Mesenchymal stem cell (in vitro differentiated cells and primary cell): ENCODE results near the gene MED8.

Source experiments
- DNase-seq: peaks from one replicate; pipeline ENCODE4 v3.0.0-alpha.2; 2013
- H2AFZ ChIP-seq: one replicate; pipeline ENCODE4 v1.6.1; 2013; ENCODE audit warnings: low read depth, mild to moderate bottlenecking, control low read depth, inconsistent platforms, low read length, moderate library complexity
- H2AK5ac ChIP-seq: 2 replicates; pipeline ENCODE4 v1.6.1; 2013; ENCODE audit warnings: low read length, moderate library complexity, mild to moderate bottlenecking, inconsistent platforms; ENCODE audit not compliant: severe bottlenecking
- H2BK120ac ChIP-seq: one replicate; pipeline ENCODE4 v1.6.1; 2013; ENCODE audit warnings: low read depth, mild to moderate bottlenecking, inconsistent platforms, low read length, moderate library complexity
- H2BK12ac ChIP-seq, 2 experiments: one replicate each; pipeline ENCODE4 v1.6.1; 2013; ENCODE audit warnings: inconsistent platforms in 2 of 2, low read length in 2 of 2, mild to moderate bottlenecking in 2 of 2, moderate library complexity in 2 of 2, control low read depth in 1 of 2
- H2BK15ac ChIP-seq: one replicate; pipeline ENCODE4 v1.6.1; 2013; ENCODE audit warnings: mild to moderate bottlenecking, low read depth, inconsistent platforms; ENCODE audit not compliant: poor library complexity, severe bottlenecking
- H2BK5ac ChIP-seq: 2 replicates; pipeline ENCODE4 v1.6.1; 2013; ENCODE audit warnings: low read depth, mild to moderate bottlenecking, low read length, control low read depth, inconsistent platforms; ENCODE audit not compliant: poor library complexity, severe bottlenecking
- H3K14ac ChIP-seq, 2 experiments: one replicate each; pipeline ENCODE4 v1.6.1; 2013; ENCODE audit warnings: inconsistent platforms in 2 of 2, low read length in 2 of 2, control low read depth in 1 of 2, mild to moderate bottlenecking in 1 of 2, moderate library complexity in 1 of 2
- H3K18ac ChIP-seq, 2 experiments: one replicate each; pipeline ENCODE4 v1.6.1; 2013; ENCODE audit warnings: inconsistent platforms in 2 of 2, low read length in 2 of 2, control low read depth in 1 of 2, low read depth in 1 of 2, mild to moderate bottlenecking in 1 of 2
- H3K23ac ChIP-seq, 2 experiments: one replicate each; pipeline ENCODE4 v1.6.1; 2013; ENCODE audit warnings: inconsistent platforms in 2 of 2, low read length in 2 of 2, mild to moderate bottlenecking in 2 of 2, moderate library complexity in 2 of 2, control low read depth in 1 of 2
- H3K27ac ChIP-seq: 2 replicates; pipeline ENCODE4 v1.5.1; 2013; ENCODE audit warnings: mild to moderate bottlenecking, moderate library complexity, low read length, control low read depth, inconsistent platforms; ENCODE audit not compliant: poor library complexity, severe bottlenecking
- H3K27me3 ChIP-seq, 2 experiments: 2 replicates each; pipeline versions ENCODE4 v1.6.1 to v1.7.0; 2013; ENCODE audit warnings: low read length in 2 of 2, mild to moderate bottlenecking in 2 of 2, moderate library complexity in 2 of 2, control low read depth in 1 of 2, inconsistent platforms in 1 of 2; ENCODE audit not compliant: control insufficient read depth in 1 of 2, insufficient read depth in 1 of 2
- H3K36me3 ChIP-seq, 2 experiments: 2 replicates each; pipeline versions ENCODE4 v1.6.1 to v1.7.0; 2013; ENCODE audit warnings: low read length in 2 of 2, control low read depth in 1 of 2, inconsistent platforms in 1 of 2, low read depth in 1 of 2, mild to moderate bottlenecking in 1 of 2; ENCODE audit not compliant: insufficient read depth in 2 of 2, control insufficient read depth in 1 of 2
- H3K4ac ChIP-seq, 2 experiments: one replicate each; pipeline ENCODE4 v1.6.1; 2013; ENCODE audit warnings: inconsistent platforms in 2 of 2, low read length in 2 of 2, mild to moderate bottlenecking in 2 of 2, moderate library complexity in 2 of 2, control low read depth in 1 of 2, low read depth in 1 of 2
- H3K4me1 ChIP-seq: 2 replicates; pipeline ENCODE4 v1.6.1; 2013; ENCODE audit warnings: low read depth, low read length, control low read depth; ENCODE audit not compliant: control insufficient read depth, insufficient read depth
- H3K4me2 ChIP-seq: 2 replicates; pipeline ENCODE4 v1.6.1; 2013; ENCODE audit warnings: low read length, mild to moderate bottlenecking, inconsistent platforms; ENCODE audit not compliant: poor library complexity, severe bottlenecking
- H3K4me3 ChIP-seq, 2 experiments: 2 replicates each; pipeline versions ENCODE4 v1.5.1 to v1.7.0; 2013; ENCODE audit warnings: low read length in 2 of 2, mild to moderate bottlenecking in 2 of 2, control low read depth in 1 of 2, low read depth in 1 of 2; ENCODE audit not compliant: insufficient read depth in 1 of 2
- H3K79me1 ChIP-seq: replicated peaks from 2 replicates; pipeline ENCODE4 v1.6.1; 2013; ENCODE audit warnings: mild to moderate bottlenecking, control low read depth, low read length, inconsistent platforms; ENCODE audit not compliant: poor library complexity, severe bottlenecking
- H3K9ac ChIP-seq: 2 replicates; pipeline ENCODE4 v1.7.0; 2013; ENCODE audit warnings: mild to moderate bottlenecking, low read length, moderate library complexity
- H3K9me3 ChIP-seq: 2 replicates; pipeline ENCODE4 v1.7.0; 2013; ENCODE audit warnings: mild to moderate bottlenecking, low read length; ENCODE audit not compliant: control insufficient read depth
- H4K8ac ChIP-seq: one replicate; pipeline ENCODE4 v1.6.1; 2013; ENCODE audit warnings: inconsistent platforms, mild to moderate bottlenecking, low read length, moderate library complexity
- H4K91ac ChIP-seq: one replicate; pipeline ENCODE4 v1.6.1; 2013; ENCODE audit warnings: mild to moderate bottlenecking, low read length, inconsistent platforms
- WGBS: methylation state at CpG from one replicate; pipeline ENCODE4 v1.1.7; 2013; ENCODE audit warnings: mixed read lengths; 5-methylcytosine and 5-hydroxymethylcytosine counted together

Gene MED8

DNA sequence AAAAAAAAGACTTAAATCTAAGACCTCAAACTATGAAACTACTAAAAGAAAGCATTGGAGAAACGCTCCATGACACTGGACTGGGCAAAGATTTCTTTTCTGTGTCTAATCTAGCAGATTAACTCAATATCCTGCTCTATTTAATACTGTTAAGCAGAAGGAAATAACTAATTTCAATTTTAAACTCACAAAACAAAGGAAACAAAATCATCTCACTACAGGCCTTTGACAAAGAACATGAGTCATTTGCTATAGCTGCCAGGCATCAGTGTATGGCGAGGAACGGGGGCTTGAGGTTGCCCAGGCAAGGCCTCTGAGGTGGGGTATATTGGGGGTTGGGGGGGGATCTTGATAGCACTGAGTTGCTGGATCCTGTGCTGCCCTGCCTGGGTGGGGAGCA, 21.0 kb upstream of the MED8 start:
- WGBS, result 97% methylated on average over 3 of the region's 3 CpGs
- no peak overlapping the region for H3K4me2 ChIP-seq

DNA sequence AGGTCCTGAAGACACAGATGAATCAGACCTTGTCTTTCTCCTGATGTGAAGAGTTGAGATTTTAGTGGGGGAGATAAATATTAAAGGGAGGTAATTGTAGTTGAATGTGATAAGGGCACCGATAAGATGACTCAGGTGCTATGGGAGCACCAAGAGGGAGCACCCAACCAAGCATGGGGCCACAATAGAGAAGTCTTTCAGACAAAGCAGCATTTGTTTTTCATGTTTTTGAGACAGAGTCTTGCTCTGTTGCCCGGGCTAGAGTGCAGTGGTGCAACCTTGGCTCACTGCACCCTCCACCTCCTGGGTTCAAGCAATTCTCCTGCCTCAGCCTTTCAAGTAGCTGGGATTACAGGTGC, 16.3 kb upstream of the MED8 start:
- no peak overlapping the region for H3K4me2 ChIP-seq
- DNase-seq, result no peak
- peaks cover 36% of the 10 kb centered on the region for H3K79me1 ChIP-seq
- no peak overlapping the region for H3K27ac ChIP-seq
- H3K18ac ChIP-seq, result no peak overlapping the region
- H3K4me3 ChIP-seq, result no peak overlapping the region
- no peak overlapping the region for H2BK5ac ChIP-seq
- no peak overlapping the region for H4K8ac ChIP-seq
- 97% methylated on average over 2 of the region's 2 CpGs for WGBS
- H3K9me3 ChIP-seq, result no peaks in the 10 kb centered on the region
- H2AFZ ChIP-seq, result no peak overlapping the region
- no peaks in the 10 kb centered on the region for H3K4me1 ChIP-seq
- H3K36me3 ChIP-seq, result peaks cover 32 to 81% of the 10 kb centered on the region in 2 experiments
- no peak overlapping the region for H3K14ac ChIP-seq
- no peak overlapping the region for H3K9ac ChIP-seq
- H3K4ac ChIP-seq, result no peak overlapping the region
- no peak overlapping the region for H2BK120ac ChIP-seq
- no peak overlapping the region for H4K91ac ChIP-seq
- no peak overlapping the region for H2AK5ac ChIP-seq
- H3K27me3 ChIP-seq, result no peaks in the 10 kb centered on the region
- H3K23ac ChIP-seq, result no peak overlapping the region
- no peak overlapping the region for H2BK15ac ChIP-seq
- no peak overlapping the region for H2BK12ac ChIP-seq

More for the DNA sequence above, 21.0 kb upstream of the MED8 start:
- Histone ChIP-seq H2BK15ac (no peak overlapping the region), H2BK120ac (no peak overlapping the region), H2AFZ (no peak overlapping the region), H3K27ac (no peak overlapping the region), H3K9ac (no peak overlapping the region), H2AK5ac (no peak overlapping the region), H3K23ac (no peak overlapping the region), H3K27me3 (no peaks in the 10 kb centered on the region), H3K18ac (no peak overlapping the region), H3K36me3 (peaks cover 34 to 67% of the 10 kb centered on the region in 2 experiments), H2BK5ac (no peak overlapping the region), H3K79me1 (peaks cover 10% of the 10 kb centered on the region), H4K8ac (no peak overlapping the region), H3K4me3 (no peak overlapping the region), H4K91ac (no peak overlapping the region), H3K14ac (no peak overlapping the region), H3K4ac (no peak overlapping the region), H3K9me3 (no peaks in the 10 kb centered on the region), H3K4me1 (no peaks in the 10 kb centered on the region), H2BK12ac (no peak overlapping the region)
- DNase-seq, result no peak

DNA sequence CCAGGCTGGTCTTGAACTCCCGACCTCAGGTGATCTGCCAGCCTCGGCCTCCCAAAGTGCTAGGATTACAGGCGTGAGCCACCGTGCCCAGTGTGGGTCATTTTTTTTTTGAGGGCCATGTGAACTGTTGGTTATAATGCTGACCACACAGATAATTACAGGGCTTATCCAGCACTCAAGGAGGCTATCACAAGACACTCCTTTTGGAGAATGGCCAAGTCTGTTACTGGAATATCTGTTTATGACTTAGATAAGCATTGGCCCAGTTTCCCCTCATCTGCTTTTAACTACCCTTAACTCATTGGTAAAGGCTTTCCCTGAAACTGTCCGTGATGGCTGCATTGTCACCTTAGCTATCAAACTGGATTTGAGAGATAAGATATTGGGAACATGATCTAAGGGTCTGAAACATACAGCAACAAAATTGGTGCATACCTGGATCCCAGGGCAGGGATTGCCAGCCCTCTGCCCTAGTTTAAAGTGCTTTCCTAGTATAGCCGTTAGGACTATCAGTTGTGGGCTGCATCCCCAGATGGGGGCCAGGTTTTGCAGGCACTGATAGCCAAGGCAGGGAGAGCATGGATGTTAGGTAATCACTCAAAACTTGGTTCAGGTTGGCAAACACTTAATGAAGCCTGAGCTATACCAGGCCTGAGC, 15.7 kb upstream of the MED8 start:
- WGBS, result 93% methylated on average over 6 of the region's 6 CpGs
- Histone ChIP-seq H3K79me1 (peaks cover 39% of the 10 kb centered on the region), H3K36me3 (peaks cover 30 to 82% of the 10 kb centered on the region in 2 experiments), H3K14ac (no peak overlapping the region), H2BK5ac (no peak overlapping the region), H3K9ac (peak overlapping the region; percentile 32), H4K91ac (no peak overlapping the region), H2BK120ac (no peak overlapping the region), H3K4me3 (no peak overlapping the region), H3K27ac (no peak overlapping the region), H3K4ac (no peak overlapping the region), H3K18ac (no peak overlapping the region), H3K9me3 (no peaks in the 10 kb centered on the region), H3K4me2 (no peak overlapping the region), H3K23ac (no peak overlapping the region), H3K4me1 (no peaks in the 10 kb centered on the region), H2BK15ac (no peak overlapping the region), H3K27me3 (no peaks in the 10 kb centered on the region), H2AFZ (no peak overlapping the region), H2BK12ac (peak overlapping the region in 1 of 2 experiments; percentile 66), H2AK5ac (no peak overlapping the region), H4K8ac (no peak overlapping the region)
- DNase-seq, result peak; percentile 20

DNA sequence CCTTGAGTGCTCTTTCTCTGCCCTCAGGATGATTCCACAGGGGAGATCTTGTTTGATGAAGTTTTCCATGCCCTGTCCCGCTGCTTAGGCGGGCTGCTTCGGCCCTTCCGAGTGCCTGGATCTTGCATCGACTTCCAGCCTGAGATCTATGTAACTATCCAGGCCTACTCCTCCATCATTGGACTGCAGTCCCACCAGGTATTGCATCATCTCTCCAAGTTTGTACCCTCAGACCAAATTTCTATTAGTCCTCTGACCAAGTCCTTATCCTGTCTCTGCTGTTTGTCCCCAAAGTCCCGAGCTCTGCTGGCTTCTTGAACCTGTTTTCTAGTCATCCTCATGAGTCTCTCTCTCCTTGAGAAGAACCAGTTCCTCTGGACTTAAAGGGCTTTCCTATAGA, 14.8 kb upstream of the MED8 start:
- Histone ChIP-seq H3K9ac (no peak overlapping the region), H3K14ac (no peak overlapping the region), H2BK120ac (no peak overlapping the region), H2BK15ac (no peak overlapping the region), H2BK12ac (no peak overlapping the region), H3K9me3 (no peaks in the 10 kb centered on the region), H4K8ac (no peak overlapping the region), H3K4ac (no peak overlapping the region), H2BK5ac (no peak overlapping the region), H3K4me2 (no peak overlapping the region), H3K27me3 (no peaks in the 10 kb centered on the region), H3K27ac (no peak overlapping the region), H3K4me3 (no peak overlapping the region), H2AK5ac (no peak overlapping the region), H2AFZ (no peak overlapping the region), H3K23ac (no peak overlapping the region), H3K18ac (no peak overlapping the region), H3K4me1 (no peaks in the 10 kb centered on the region), H3K36me3 (peaks cover 30 to 74% of the 10 kb centered on the region in 2 experiments), H3K79me1 (peaks cover 40% of the 10 kb centered on the region), H4K91ac (no peak overlapping the region)
- over 99% methylated on average over 6 of the region's 6 CpGs for WGBS
- DNase-seq, result no peak
